LNCaP clone FGC (cell line): Measurements from ENCODE around the gene VAPA.
"Not testable (repeated sequence)": the region's sequence is repeated elsewhere in the genome, so short reads cannot be mapped to it uniquely, and the experiment has no call there.

Experiments
- DNase-seq: peaks from one replicate; pipeline ENCODE4 v3.0.0-alpha.2; 2011; ENCODE audit warnings: low read depth
- H3K4me3 ChIP-seq: 2 replicates; pipeline ENCODE4 v1.5.1; 2011; ENCODE audit warnings: mild to moderate bottlenecking, low read depth, low read length, control low read depth
- TF ChIP-seq, protein P1 (sequence below): IDR thresholded peaks from 2 replicates; pipeline ENCODE4 v1.5.1; 2012; ENCODE audit warnings: mild to moderate bottlenecking; ENCODE audit not compliant: control insufficient read depth, insufficient read depth; ENCODE audit errors: extremely low read depth

The VAPA gene

DNA sequence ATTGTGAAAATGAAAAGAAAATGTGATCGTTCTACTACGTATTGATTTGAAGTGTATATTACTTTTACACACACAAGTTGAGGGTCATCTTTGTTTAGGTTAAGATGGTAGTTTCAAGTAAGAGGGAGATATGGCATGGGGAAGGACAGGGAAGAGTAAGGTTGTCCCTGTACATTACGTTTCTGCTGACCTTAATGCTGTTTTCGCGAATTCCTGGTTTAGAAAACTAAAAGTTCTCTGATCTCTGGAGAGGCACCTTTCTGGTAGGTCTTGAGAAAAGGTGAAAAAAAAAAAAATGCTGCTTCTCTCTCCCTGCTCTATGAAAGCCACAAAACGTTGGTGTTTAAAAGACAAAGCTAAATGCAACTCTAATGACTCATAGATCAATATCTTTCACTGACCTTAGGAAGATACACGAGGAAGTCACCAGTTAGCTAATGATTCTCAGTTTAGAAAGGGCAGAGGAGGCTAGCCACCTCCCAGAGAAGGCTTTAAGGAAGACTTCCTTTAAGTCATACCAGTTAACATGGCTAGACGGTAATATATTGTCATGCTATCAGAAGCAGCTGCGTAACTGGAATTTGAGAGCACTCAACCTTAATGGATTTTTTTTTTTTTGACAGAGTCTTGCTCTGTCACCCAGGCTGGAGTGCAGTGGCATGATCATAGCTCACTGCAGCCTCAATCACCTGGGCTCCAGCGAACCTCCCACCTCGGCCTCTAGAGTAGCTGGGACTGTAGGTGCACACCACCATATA is 14.8 kb upstream of the VAPA start:
- peak; percentile 54 for DNase-seq

DNA sequence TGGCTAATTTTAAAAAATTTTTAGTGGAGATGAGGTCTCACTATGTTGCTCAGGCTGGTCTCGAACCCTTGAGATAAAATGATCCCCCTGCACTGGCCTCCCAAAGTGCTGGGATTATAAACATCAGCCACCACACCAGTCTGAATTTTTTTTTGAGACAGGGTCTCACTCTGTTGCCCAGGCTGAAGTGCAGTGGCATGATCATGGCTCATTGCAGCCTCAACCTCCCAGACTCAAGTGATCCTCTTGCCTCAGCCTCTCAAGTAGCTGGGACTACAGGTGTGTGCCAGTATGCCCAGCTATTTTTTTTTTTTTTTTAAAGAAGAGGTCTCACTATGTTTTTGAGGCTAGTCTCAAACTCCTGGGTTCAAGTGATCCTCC is 14.3 kb upstream of the VAPA start:
- not testable (repeated sequence) for DNase-seq, H3K4me3 ChIP-seq

More for the DNA sequence above, 14.8 kb upstream of the VAPA start:
- H3K4me3 ChIP-seq: no peak overlapping the region
- TF ChIP-seq, protein P1, sequence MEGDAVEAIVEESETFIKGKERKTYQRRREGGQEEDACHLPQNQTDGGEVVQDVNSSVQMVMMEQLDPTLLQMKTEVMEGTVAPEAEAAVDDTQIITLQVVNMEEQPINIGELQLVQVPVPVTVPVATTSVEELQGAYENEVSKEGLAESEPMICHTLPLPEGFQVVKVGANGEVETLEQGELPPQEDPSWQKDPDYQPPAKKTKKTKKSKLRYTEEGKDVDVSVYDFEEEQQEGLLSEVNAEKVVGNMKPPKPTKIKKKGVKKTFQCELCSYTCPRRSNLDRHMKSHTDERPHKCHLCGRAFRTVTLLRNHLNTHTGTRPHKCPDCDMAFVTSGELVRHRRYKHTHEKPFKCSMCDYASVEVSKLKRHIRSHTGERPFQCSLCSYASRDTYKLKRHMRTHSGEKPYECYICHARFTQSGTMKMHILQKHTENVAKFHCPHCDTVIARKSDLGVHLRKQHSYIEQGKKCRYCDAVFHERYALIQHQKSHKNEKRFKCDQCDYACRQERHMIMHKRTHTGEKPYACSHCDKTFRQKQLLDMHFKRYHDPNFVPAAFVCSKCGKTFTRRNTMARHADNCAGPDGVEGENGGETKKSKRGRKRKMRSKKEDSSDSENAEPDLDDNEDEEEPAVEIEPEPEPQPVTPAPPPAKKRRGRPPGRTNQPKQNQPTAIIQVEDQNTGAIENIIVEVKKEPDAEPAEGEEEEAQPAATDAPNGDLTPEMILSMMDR: no peak

GRCh38 chr18:9900699-9901098 is 13.1 kb upstream of the VAPA start:
- TF ChIP-seq, protein P1: no peak
- no peak overlapping the region for H3K4me3 ChIP-seq
- DNase-seq: no peak

DNA sequence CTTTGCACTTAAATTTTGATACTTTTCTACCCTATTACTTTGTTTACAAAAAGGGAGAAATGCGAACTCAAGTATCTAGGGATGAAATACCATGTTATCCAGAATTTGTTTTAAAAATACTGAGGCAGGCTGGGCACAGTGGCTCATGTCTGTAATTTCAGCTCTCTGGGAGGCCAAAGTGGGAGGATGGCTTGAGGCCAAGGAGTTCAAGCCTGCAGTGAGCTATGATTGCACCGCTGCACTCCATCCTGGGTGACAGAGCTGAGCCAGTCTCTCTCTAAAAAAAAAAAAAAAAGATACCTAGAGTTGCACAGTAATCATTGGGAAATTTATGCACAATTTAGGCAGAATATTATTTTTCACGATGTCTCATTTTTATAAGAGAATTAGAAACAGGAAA is 12.4 kb upstream of the VAPA start:
- H3K4me3 ChIP-seq: no peak overlapping the region
- TF ChIP-seq, protein P1: no peak
- no peak for DNase-seq

DNA sequence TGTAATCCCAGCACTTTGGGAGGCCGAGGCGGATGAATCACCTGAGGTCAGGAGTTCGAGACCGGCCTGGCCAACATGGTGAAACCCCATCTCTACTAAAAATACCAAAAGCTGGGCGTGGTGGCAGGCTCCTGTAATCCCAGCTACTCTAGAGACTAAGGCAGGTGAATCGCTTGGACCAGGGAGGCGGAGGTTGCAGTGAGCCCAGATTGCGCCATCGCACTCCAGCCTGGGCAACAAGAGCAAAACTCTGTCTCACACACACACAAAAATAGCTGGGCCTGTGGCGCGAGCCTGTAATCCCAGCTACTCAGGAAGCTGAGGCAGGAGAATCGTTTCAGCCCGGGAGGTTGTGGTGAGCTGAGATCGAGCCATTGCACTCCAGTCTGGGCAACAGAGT is 11.6 kb upstream of the VAPA start:
- H3K4me3 ChIP-seq, DNase-seq: not testable (repeated sequence)

DNA sequence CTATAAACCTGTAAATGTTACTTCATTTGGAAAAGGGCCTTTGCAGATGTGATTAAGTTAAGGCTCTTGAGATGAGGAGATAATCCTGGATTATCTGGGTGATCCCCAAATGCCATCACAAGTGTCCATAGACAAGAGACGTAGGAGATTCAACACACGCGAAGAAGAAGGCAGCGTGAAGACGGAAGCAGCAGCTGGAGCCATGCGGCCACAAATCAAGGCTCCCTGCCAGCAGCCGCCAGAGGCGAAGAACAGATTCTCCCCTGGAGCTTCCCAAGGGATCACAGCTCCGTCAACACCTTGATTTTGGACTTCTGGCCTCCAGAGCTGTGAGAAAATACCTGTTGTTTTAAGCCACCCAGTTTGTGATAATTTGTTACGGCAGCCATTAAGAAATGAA is 11.0 kb upstream of the VAPA start:
- DNase-seq: no peak
- TF ChIP-seq, protein P1: no peak
- no peak overlapping the region for H3K4me3 ChIP-seq

- H3K4me3 ChIP-seq: no peak overlapping the region
- TF ChIP-seq, protein P1: no peak
- no peak for DNase-seq
These were observed 8.4 kb upstream of the VAPA start for GRCh38 chr18:9905401-9905922.

- TF ChIP-seq, protein P1: no peak
- H3K4me3 ChIP-seq: no peak overlapping the region
- DNase-seq: no peak
These were observed 7.3 kb upstream of the VAPA start for GRCh38 chr18:9906481-9906880.
